Measurements from ENCODE around the gene NUDT8. TPM values are rescaled to one million over a fixed set of nuclear protein-coding genes. Genes with fewer than 3 reads are reported as not detected.

Gene NUDT8
- total RNA-seq, 3 donors from 2014 or later (not counting 1 experiment from before 2014, with no cell fraction given): 1.7 to 5.2 (median 4.1) TPM

- Mint-ChIP-seq H3K27me3 (ENCODE audit: low read depth in 2 of 2) (no peaks in the 10 kb centered on the region), H3K9me3 (no peaks in the 10 kb centered on the region), H3K4me1 (peaks cover 17 to 22% of the 10 kb centered on the region in 2 donors), H3K27ac (no peak overlapping the region), H3K36me3 (no peaks in the 10 kb centered on the region), H3K4me3 (no peak overlapping the region)
- no peak for TF ChIP-seq CTCF (IDR thresholded peaks at IDR 0.05)
- no peaks in the 10 kb centered on the region for H3K27me3 ChIP-seq (ENCODE audit: control insufficient read depth, insufficient read depth, low read length)
- ATAC-seq (no peak), DNase-seq (no peak)
- WGBS (ENCODE audit: insufficient coverage): over 99% methylated on average over 5 of the region's 5 CpGs
- H3K27ac ChIP-seq (ENCODE audit: low read length): no peak overlapping the region
- intact Hi-C loops (cut with micrococcal nuclease): no loop called here
- H3K4me3 ChIP-seq (ENCODE audit: low read length): no peak overlapping the region
- H3K4me1 ChIP-seq (ENCODE audit: control insufficient read depth, insufficient read depth, low read length): peaks cover 43% of the 10 kb centered on the region
- no peaks in the 10 kb centered on the region for H3K36me3 ChIP-seq (ENCODE audit: control insufficient read depth, insufficient read depth, low read length)
- H3K9me3 ChIP-seq (ENCODE audit: control insufficient read depth, insufficient read depth, low read length): peaks cover 3% of the 10 kb centered on the region
These were observed 14.3 kb upstream of the NUDT8 start for GRCh38 chr11:67644042-67644441.

DNA sequence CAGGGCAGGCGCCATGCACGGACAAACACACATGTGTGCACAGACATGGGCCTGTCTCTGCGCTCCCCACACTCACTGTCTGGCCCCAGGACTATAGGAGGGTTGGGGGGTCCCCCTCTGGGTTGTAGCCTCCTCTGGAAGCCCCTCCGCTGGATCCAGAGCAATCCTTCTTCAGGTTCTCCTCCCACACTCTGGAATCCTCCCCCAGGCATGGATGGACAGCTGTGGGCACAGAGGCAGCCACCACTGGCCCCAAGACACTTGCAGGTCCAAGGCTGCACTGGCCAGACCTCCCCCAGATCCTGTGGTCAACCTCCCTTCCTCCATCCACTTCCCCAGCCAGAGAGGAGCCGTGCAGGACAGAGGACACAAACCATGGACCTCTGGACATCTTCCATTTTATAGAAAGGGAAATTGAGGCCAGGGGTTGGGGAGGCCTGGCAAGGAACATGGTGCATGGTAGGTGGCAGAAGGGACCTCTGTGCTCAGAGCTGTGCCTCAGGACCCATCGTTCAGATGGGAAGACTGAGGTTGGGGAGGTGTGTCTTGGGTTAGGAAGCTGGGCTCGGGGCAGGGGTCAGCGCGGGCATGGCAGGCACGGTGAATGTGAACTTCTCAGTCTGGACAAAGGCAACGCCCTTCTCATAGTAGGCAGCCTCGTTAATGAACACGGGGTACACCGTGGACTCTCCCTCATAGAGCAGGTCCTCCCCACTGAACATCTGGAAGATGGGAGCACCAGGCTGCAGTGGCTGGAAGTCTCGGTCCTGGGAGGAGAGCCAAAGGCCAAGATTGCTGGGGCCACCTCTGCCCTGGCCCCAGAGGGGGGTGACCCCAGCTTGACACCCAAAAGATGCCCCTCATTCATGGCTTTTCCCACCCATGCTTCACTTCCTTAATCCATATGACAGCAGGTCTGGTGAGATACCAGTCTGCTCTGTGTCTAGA, 12.7 kb upstream of the NUDT8 start:
- peaks cover 13% of the 10 kb centered on the region in 2 donors for H3K4me1 Mint-ChIP-seq
- intact Hi-C loops (cut with micrococcal nuclease): no loop called here
- no peak overlapping the region for H3K4me3 Mint-ChIP-seq
- DNase-seq (no peak), ATAC-seq (no peak)
- no peaks in the 10 kb centered on the region for H3K36me3 ChIP-seq (ENCODE audit: control insufficient read depth, insufficient read depth, low read length)
- no peak overlapping the region for H3K27ac ChIP-seq (ENCODE audit: low read length)
- no peaks in the 10 kb centered on the region for H3K36me3 Mint-ChIP-seq
- whole genome bisulfite sequencing (ENCODE audit: insufficient coverage): 93% methylated on average over 14 of the region's 15 CpGs
- no peak for TF ChIP-seq CTCF (IDR thresholded peaks at IDR 0.05)
- H3K27me3 Mint-ChIP-seq (ENCODE audit: low read depth in 2 of 2): no peaks in the 10 kb centered on the region
- no peaks in the 10 kb centered on the region for H3K9me3 Mint-ChIP-seq
- H3K4me3 ChIP-seq (ENCODE audit: low read length): no peak overlapping the region
- peaks cover 27% of the 10 kb centered on the region for H3K4me1 ChIP-seq (ENCODE audit: control insufficient read depth, insufficient read depth, low read length)
- H3K27me3 ChIP-seq (ENCODE audit: control insufficient read depth, insufficient read depth, low read length): no peaks in the 10 kb centered on the region
- H3K9me3 ChIP-seq (ENCODE audit: control insufficient read depth, insufficient read depth, low read length): peaks cover 3% of the 10 kb centered on the region
- no peak overlapping the region for H3K27ac Mint-ChIP-seq

DNA sequence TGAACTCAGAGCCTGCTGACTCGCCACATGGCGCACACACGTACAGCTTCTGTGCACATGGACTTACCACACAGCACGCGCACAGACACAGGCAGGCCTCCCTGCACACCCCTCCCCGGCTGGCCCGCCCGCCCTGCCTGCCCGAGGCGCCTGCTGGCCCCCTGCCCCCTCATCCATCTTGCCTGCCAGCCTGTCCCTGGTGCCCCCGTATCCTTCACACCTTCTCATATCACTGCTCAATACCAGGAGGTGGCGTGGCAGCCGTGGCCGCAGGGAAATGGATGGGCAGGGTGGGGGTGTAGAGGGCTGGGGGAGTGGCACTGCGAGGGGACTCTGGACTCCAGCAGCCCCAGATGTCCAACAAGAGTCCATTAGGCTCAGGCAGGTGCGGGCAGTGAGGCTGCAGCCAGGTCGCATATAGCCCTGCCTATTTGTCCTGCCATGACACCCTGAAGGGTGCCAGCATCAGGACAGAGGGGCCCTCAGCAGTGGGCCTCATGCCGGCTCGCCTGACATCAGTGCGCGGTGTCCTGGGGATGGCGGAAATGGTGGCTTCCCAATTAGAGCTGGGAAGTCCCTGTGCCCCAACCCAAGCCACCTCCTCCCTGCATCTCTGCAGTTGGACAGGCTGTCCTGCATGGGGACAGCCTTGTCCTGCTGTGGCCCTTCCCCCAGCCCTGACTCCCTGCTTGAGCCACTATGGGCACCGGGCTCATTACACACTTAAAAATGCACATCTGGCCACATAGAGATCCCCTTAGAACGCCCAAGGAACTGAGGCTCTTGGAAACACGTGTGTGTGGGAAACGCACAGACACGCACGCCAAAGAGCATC, 11.8 kb upstream of the NUDT8 start:
- intact Hi-C loops (cut with micrococcal nuclease): no loop called here
- WGBS (ENCODE audit: insufficient coverage): 90% methylated on average over 27 of the region's 28 CpGs

More for the DNA sequence above, 11.8 kb upstream of the NUDT8 start:
- no peak for TF ChIP-seq CTCF (IDR thresholded peaks at IDR 0.05)
- ATAC-seq: no peak
- H3K4me3 ChIP-seq (ENCODE audit: low read length): no peak overlapping the region
- H3K27me3 ChIP-seq (ENCODE audit: control insufficient read depth, insufficient read depth, low read length): no peaks in the 10 kb centered on the region
- no peaks in the 10 kb centered on the region for H3K36me3 Mint-ChIP-seq
- H3K9me3 ChIP-seq (ENCODE audit: control insufficient read depth, insufficient read depth, low read length): peaks cover 3% of the 10 kb centered on the region
- H3K36me3 ChIP-seq (ENCODE audit: control insufficient read depth, insufficient read depth, low read length): no peaks in the 10 kb centered on the region
- DNase-seq: no peak
- H3K4me3 Mint-ChIP-seq: no peak overlapping the region
- H3K27ac Mint-ChIP-seq: no peak overlapping the region
- H3K4me1 Mint-ChIP-seq: peaks cover 6% of the 10 kb centered on the region in 2 donors
- no peaks in the 10 kb centered on the region for H3K9me3 Mint-ChIP-seq
- H3K4me1 ChIP-seq (ENCODE audit: control insufficient read depth, insufficient read depth, low read length): peaks cover 18% of the 10 kb centered on the region
- no peak overlapping the region for H3K27ac ChIP-seq (ENCODE audit: low read length)
- H3K27me3 Mint-ChIP-seq (ENCODE audit: low read depth in 2 of 2): no peaks in the 10 kb centered on the region

Measured in natural killer cell (primary cell).